ENCODE data around the gene LMNB1. TPM values are rescaled to one million over a fixed set of nuclear protein-coding genes. Genes with fewer than 3 reads are reported as not detected.
"Not testable (repeated sequence)": the region's sequence is repeated elsewhere in the genome, so short reads cannot be mapped to it uniquely, and the experiment has no call there.

LMNB1 gene
- 46.6 TPM for polyA plus RNA-seq (2013, experiment 1 of 2; ENCODE audit: insufficient read length)
- 46.8 TPM for polyA plus RNA-seq (2013, experiment 2 of 2; ENCODE audit: insufficient read length)

- DNase-seq, result peak; percentile 96
Observed at GRCh38 chr5:126776499-126777256, at the start of gene LMNB1. TSS of gene LMNB1 (plus strand) at chr5:126777136. CDS start at chr5:126777509, 373 bp downstream.

GRCh38 chr5:126732716-126733115 lies 44.2 kb upstream of the LMNB1 start:
- no peak for DNase-seq

GRCh38 chr5:126734573-126734972 lies 42.4 kb upstream of the LMNB1 start:
- not testable (repeated sequence) for DNase-seq

GRCh38 chr5:126736141-126736540 lies 40.8 kb upstream of the LMNB1 start:
- DNase-seq, result peak; percentile 19

- no peak for DNase-seq
Observed at GRCh38 chr5:126741361-126741760, 35.6 kb upstream of the LMNB1 start.

- no peak for DNase-seq
Observed at GRCh38 chr5:126742425-126742824, 34.5 kb upstream of the LMNB1 start.

GRCh38 chr5:126744836-126745235 lies 32.1 kb upstream of the LMNB1 start:
- DNase-seq, result no peak

- no peak for DNase-seq
Observed at GRCh38 chr5:126745259-126745992, 31.5 kb upstream of the LMNB1 start.

- no peak for DNase-seq
Observed at GRCh38 chr5:126746290-126746689, 30.6 kb upstream of the LMNB1 start.

GRCh38 chr5:126752081-126752785 lies 24.7 kb upstream of the LMNB1 start:
- DNase-seq, result no peak

- no peak for DNase-seq
Observed at GRCh38 chr5:126753227-126753626, 23.7 kb upstream of the LMNB1 start.

- DNase-seq, result no peak
Observed at GRCh38 chr5:126754609-126755008, 22.3 kb upstream of the LMNB1 start.

- DNase-seq, result no peak
Observed at GRCh38 chr5:126755593-126755992, 21.3 kb upstream of the LMNB1 start.

GRCh38 chr5:126757713-126758357 lies 19.1 kb upstream of the LMNB1 start:
- no peak for DNase-seq

- DNase-seq, result no peak
Observed at GRCh38 chr5:126763371-126763770, 13.6 kb upstream of the LMNB1 start.

GRCh38 chr5:126769703-126770102 lies 7.2 kb upstream of the LMNB1 start:
- DNase-seq, result no peak

- DNase-seq, result not testable (repeated sequence)
Observed at GRCh38 chr5:126773536-126773935, 3.4 kb upstream of the LMNB1 start.

GRCh38 chr5:126774595-126774994 lies 2.3 kb upstream of the LMNB1 start:
- not testable (repeated sequence) for DNase-seq

- DNase-seq, result peak; percentile 50
Observed at GRCh38 chr5:126777257-126777974, 480 bp downstream of the LMNB1 start.

GRCh38 chr5:126777975-126778674 lies 1.2 kb downstream of the LMNB1 start:
- peak; percentile 95 for DNase-seq
